Measurements from ENCODE around the gene LPCAT3. TPM values are rescaled to one million over a fixed set of nuclear protein-coding genes. Genes with fewer than 3 reads are reported as not detected.

The LPCAT3 gene
- total RNA-seq, 1 donor from 2014 or later: 34.4 TPM

DNA sequence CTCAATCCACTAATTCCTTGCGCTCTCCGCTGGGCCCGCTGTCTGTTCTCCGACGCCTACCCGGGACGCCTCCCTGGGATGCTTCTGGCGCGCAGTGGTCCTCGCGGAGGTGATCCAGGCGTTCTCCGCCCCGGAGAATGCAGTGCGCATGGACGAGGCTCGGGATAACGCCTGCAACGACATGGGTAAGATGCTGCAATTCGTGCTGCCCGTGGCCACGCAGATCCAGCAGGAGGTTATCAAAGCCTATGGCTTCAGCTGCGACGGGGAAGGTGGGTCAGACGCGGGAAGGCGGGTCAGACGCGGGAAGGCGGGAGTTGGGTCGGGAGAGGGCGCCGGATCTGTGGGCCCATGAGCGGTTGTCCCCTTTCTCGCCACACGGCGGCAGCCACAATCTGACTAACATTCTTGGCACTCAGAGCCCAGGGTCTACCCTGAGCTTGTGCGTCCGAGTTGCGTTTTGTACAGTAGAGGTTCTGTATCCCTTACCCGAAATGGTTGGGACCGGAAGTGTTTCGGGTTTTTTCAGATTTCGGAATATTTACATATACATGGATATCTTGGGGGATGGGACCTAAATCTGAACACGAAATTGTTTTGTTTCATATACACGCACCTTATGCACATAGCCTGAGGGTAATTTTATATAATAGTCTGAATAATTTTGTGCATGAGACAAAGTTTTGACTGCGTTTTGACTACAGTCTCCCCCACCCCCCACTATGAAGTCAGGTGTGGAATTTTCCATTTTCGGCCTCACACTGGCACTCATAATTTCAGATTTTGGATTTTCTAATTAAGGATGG is 73.7 kb downstream of the LPCAT3 start:
- H3K9me3 Mint-ChIP-seq: no peaks in the 10 kb centered on the region
- peak overlapping the region; percentile 99 for H3K27ac Mint-ChIP-seq
- H3K4me3 Mint-ChIP-seq: peak overlapping the region; percentile 98
- TF ChIP-seq, protein P1, sequence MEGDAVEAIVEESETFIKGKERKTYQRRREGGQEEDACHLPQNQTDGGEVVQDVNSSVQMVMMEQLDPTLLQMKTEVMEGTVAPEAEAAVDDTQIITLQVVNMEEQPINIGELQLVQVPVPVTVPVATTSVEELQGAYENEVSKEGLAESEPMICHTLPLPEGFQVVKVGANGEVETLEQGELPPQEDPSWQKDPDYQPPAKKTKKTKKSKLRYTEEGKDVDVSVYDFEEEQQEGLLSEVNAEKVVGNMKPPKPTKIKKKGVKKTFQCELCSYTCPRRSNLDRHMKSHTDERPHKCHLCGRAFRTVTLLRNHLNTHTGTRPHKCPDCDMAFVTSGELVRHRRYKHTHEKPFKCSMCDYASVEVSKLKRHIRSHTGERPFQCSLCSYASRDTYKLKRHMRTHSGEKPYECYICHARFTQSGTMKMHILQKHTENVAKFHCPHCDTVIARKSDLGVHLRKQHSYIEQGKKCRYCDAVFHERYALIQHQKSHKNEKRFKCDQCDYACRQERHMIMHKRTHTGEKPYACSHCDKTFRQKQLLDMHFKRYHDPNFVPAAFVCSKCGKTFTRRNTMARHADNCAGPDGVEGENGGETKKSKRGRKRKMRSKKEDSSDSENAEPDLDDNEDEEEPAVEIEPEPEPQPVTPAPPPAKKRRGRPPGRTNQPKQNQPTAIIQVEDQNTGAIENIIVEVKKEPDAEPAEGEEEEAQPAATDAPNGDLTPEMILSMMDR (conservative IDR thresholded peaks at IDR 0.05): peak; percentile 87
- H3K4me1 Mint-ChIP-seq (ENCODE audit: unreplicated experiment): peaks cover 3% of the 10 kb centered on the region
- peaks cover 16% of the 10 kb centered on the region for H3K36me3 Mint-ChIP-seq
- peaks cover 9% of the 10 kb centered on the region for H3K27me3 Mint-ChIP-seq
- peak; percentile 92 for DNase-seq (ENCODE audit: extremely low spot score, unreplicated experiment)

DNA sequence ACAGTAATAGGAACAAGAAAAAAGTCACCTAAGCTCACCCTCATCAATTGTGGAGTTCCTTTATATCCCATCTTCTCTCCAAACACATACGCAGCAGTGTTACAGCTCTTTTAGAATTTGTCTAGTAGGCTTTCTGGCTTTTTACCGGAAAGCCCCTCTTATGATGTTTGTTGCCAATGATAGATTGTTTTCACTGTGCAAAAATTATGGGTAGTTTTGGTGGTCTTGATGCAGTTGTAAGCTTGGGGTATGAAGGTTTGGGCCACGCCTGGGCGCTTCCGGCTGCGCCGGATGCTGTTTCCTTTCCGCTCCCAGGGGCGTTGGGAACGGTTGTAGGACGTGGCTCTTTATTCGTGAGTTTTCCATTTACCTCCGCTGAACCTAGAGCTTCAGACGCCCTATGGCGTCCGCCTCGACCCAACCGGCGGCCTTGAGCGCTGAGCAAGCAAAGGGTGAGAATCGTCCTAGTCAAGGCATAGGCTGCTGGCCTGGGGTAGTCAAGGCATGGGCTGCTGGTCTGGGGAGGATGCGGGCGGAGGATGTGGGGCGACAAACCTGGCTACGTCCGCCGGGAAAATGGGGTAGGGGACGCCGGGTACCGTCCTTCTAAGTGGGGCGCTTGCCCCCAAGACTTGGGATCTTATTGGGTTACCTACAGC is 74.4 kb downstream of the LPCAT3 start, which contains the start of the genes C12orf57 and RNU7-1:
C12orf57 (plus strand) TSS at position 301 of the 659 bp plus-strand sequence; CDS start at position 401, 100 bp downstream.
RNU7-1 (plus strand) TSS at position 95 of the 659 bp plus-strand sequence.
- Mint-ChIP-seq H3K27me3 (peaks cover 9% of the 10 kb centered on the region), H3K4me3 (peak within 1 kb of the TSS; percentile 98), H3K9me3 (no peaks in the 10 kb centered on the region), H3K27ac (peak within 1 kb of the TSS; percentile 99), H3K36me3 (peaks cover 17% of the 10 kb centered on the region), H3K4me1 (ENCODE audit: unreplicated experiment) (peaks cover 8% of the 10 kb centered on the region)
- TF ChIP-seq, protein P1 (conservative IDR thresholded peaks at IDR 0.05): no peak
- DNase-seq (ENCODE audit: extremely low spot score, unreplicated experiment): no peak

- TF ChIP-seq, protein P1 (conservative IDR thresholded peaks at IDR 0.05): no peak
- peak overlapping the region; percentile 98 for H3K4me3 Mint-ChIP-seq
- peaks cover 8% of the 10 kb centered on the region for H3K4me1 Mint-ChIP-seq (ENCODE audit: unreplicated experiment)
- peaks cover 17% of the 10 kb centered on the region for H3K36me3 Mint-ChIP-seq
- H3K27me3 Mint-ChIP-seq: peaks cover 9% of the 10 kb centered on the region
- H3K27ac Mint-ChIP-seq: peak overlapping the region; percentile 99
- DNase-seq (ENCODE audit: extremely low spot score, unreplicated experiment): no peak
- no peaks in the 10 kb centered on the region for H3K9me3 Mint-ChIP-seq
Observed at GRCh38 chr12:6943389-6943721, 74.9 kb downstream of the LPCAT3 start.

- TF ChIP-seq, protein P1 (conservative IDR thresholded peaks at IDR 0.05): no peak
- H3K4me3 Mint-ChIP-seq: peak overlapping the region; percentile 98
- H3K27ac Mint-ChIP-seq: peak overlapping the region; percentile 99
- DNase-seq (ENCODE audit: extremely low spot score, unreplicated experiment): no peak
- H3K9me3 Mint-ChIP-seq: no peaks in the 10 kb centered on the region
- H3K36me3 Mint-ChIP-seq: peaks cover 20% of the 10 kb centered on the region
- peaks cover 12% of the 10 kb centered on the region for H3K4me1 Mint-ChIP-seq (ENCODE audit: unreplicated experiment)
- H3K27me3 Mint-ChIP-seq: peaks cover 9% of the 10 kb centered on the region
Observed at GRCh38 chr12:6942331-6942665, 76.0 kb downstream of the LPCAT3 start.

GRCh38 chr12:6941782-6942181 is 76.5 kb downstream of the LPCAT3 start:
- peaks cover 13% of the 10 kb centered on the region for H3K4me1 Mint-ChIP-seq (ENCODE audit: unreplicated experiment)
- no peak for DNase-seq (ENCODE audit: extremely low spot score, unreplicated experiment)
- peaks cover 20% of the 10 kb centered on the region for H3K36me3 Mint-ChIP-seq
- H3K27me3 Mint-ChIP-seq: peaks cover 9% of the 10 kb centered on the region
- no peaks in the 10 kb centered on the region for H3K9me3 Mint-ChIP-seq
- TF ChIP-seq, protein P1 (conservative IDR thresholded peaks at IDR 0.05): no peak
- peak overlapping the region; percentile 99 for H3K27ac Mint-ChIP-seq
- H3K4me3 Mint-ChIP-seq: no peak overlapping the region

Data from type B pancreatic cell (in vitro differentiated cells).